ENCODE data around the gene DXO. TPM values are rescaled to one million over a fixed set of nuclear protein-coding genes. Genes with fewer than 3 reads are reported as not detected.

DXO gene
- total RNA-seq, 2 donors from 2014 or later, result 31.9 to 35.0 TPM

- peaks cover 3% of the 10 kb centered on the region for H3K27me3 Mint-ChIP-seq
- H3K4me1 Mint-ChIP-seq, result no peaks in the 10 kb centered on the region
- H3K9me3 ChIP-seq (ENCODE audit: control insufficient read depth, low read length, poor library complexity, severe bottlenecking), result no peaks in the 10 kb centered on the region
- no peak overlapping the region for H3K4me3 Mint-ChIP-seq
- DNase-seq, result no peak
- H3K36me3 Mint-ChIP-seq (ENCODE audit: low read depth), result peaks cover 2% of the 10 kb centered on the region
- ATAC-seq, result no peak
- H3K27ac Mint-ChIP-seq, result no peak overlapping the region
These were observed 51.1 kb downstream of the DXO start for GRCh38 chr6:31920811-31921210.

Other genes starting within 250 kb of the DXO start
- gene MPIG6B, start 248.8 kb downstream of the DXO start, total RNA-seq, result 100 to 1,000 TPM in 1 of 2 donors, 1 to 10 TPM in 1; 3.4 to 129 TPM
- gene DDAH2, start 242.8 kb downstream of the DXO start, total RNA-seq, result 1 to 10 TPM; 4.7 to 7.3 TPM
- 100 to 1,000 TPM; 145 to 152 TPM for gene CLIC1, start 235.6 kb downstream of the DXO start, total RNA-seq
- gene MSH5, start 232.1 kb downstream of the DXO start, total RNA-seq, result 10 to 100 TPM; 12.9 to 18.3 TPM
- gene SAPCD1, start 209.5 kb downstream of the DXO start, total RNA-seq, result 1 to 10 TPM; 3.6 to 4.2 TPM
- gene VWA7, start 194.8 kb downstream of the DXO start, total RNA-seq, result 1 to 10 TPM; 2.8 to 2.9 TPM
- 10 to 100 TPM; 58.0 to 73.7 TPM for gene VARS1, start 176.4 kb downstream of the DXO start, total RNA-seq
- gene LSM2, start 165.2 kb downstream of the DXO start, total RNA-seq, result 10 to 100 TPM; 20.9 to 22.5 TPM
- gene HSPA1L, start 156.9 kb downstream of the DXO start, total RNA-seq, result 1 to 10 TPM; 3.4 to 3.5 TPM
- 10 to 100 TPM; 15.1 to 20.2 TPM for gene HSPA1A, start 156.6 kb downstream of the DXO start, total RNA-seq
- gene HSPA1B, start 144.4 kb downstream of the DXO start, total RNA-seq, result 10 to 100 TPM; 18.0 to 20.5 TPM
- 10 to 100 TPM; 27.1 to 29.6 TPM for gene NEU1, start 109.3 kb downstream of the DXO start, total RNA-seq
- under 1 TPM; 0.10 to 0.13 TPM for gene SLC44A4, start 93.1 kb downstream of the DXO start, total RNA-seq
- gene EHMT2, start 74.4 kb downstream of the DXO start, total RNA-seq, result 10 to 100 TPM; 40.4 to 46.2 TPM
- gene ZBTB12, start 70.1 kb downstream of the DXO start, total RNA-seq, result under 1 TPM; 0.50 to 0.96 TPM
- 1 to 10 TPM in 1 of 2 donors, not detected in 1; 2.1 TPM for gene C2, start 44.4 kb downstream of the DXO start, total RNA-seq
- under 1 TPM in 1 of 2 donors, not detected in 1; 0.65 TPM for gene CFB, start 26.0 kb downstream of the DXO start, total RNA-seq
- gene NELFE, start 13.2 kb downstream of the DXO start, total RNA-seq, result 10 to 100 TPM; 45.8 to 46.2 TPM
- gene SKIC2, start 13.0 kb downstream of the DXO start, total RNA-seq, result 10 to 100 TPM; 85.5 to 94.5 TPM
- gene C4A, start 9.9 kb upstream of the DXO start, total RNA-seq, result 1 to 10 TPM; 3.8 to 5.4 TPM
- 1 to 10 TPM; 2.2 to 3.7 TPM for gene C4B, start 42.7 kb upstream of the DXO start, total RNA-seq
- under 1 TPM; 0.35 to 0.76 TPM for gene CYP21A2, start 66.3 kb upstream of the DXO start, total RNA-seq
- gene TNXB, start 137.2 kb upstream of the DXO start, total RNA-seq, result 10 to 100 TPM in 1 of 2 donors, 1 to 10 TPM in 1; 7.3 to 11.4 TPM
- gene ATF6B, start 156.1 kb upstream of the DXO start, total RNA-seq, result 100 to 1,000 TPM; 107 to 117 TPM
- gene FKBPL, start 158.2 kb upstream of the DXO start, total RNA-seq, result 1 to 10 TPM; 1.5 to 1.6 TPM
- under 1 TPM; 0.35 to 0.50 TPM for gene PRRT1, start 179.8 kb upstream of the DXO start, total RNA-seq
- gene PPT2, start 182.0 kb upstream of the DXO start, total RNA-seq, result 1 to 10 TPM; 8.1 to 9.2 TPM
- 1 to 10 TPM; 9.6 to 9.7 TPM for gene EGFL8, start 192.5 kb upstream of the DXO start, total RNA-seq
- 10 to 100 TPM; 22.7 to 54.2 TPM for gene AGPAT1, start 203.9 kb upstream of the DXO start, total RNA-seq
- 10 to 100 TPM; 20.9 to 30.0 TPM for gene RNF5, start 206.3 kb upstream of the DXO start, total RNA-seq
- 10 to 100 TPM; 22.2 to 27.4 TPM for gene AGER, start 212.1 kb upstream of the DXO start, total RNA-seq
- 100 to 1,000 TPM; 103 to 110 TPM for gene PBX2, start 218.1 kb upstream of the DXO start, total RNA-seq
- 100 to 1,000 TPM; 268 to 291 TPM for gene GPSM3, start 220.5 kb upstream of the DXO start, total RNA-seq